Measurements from ENCODE around the gene FAM114A1.
A peak's percentile ranks its signal among the peaks of the same experiment; 100 is the strongest.

FAM114A1 gene

DNA sequence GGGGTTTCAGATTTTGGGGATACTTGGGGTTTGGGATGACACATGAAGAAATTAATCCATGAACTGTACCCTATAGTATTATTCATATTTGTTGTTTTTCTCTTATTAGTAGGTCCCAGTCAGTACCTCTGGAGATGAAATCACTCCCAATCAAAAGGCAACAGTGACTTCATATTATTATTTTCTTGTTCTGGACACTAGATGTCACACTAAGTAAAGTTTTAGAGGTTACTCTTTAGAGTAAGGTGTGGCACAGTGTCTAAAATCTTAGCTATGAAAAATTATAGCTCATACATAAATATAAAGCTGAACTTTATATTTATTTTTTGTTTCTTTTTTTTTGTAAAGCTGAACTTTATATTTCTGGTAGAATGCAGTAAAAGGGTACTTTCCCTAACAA is 35.1 kb downstream of the FAM114A1 start:
- no peak overlapping the region for H3K4me3 ChIP-seq (ENCODE audit: low read depth, low read length)
- peak; percentile 59 for DNase-seq (ENCODE audit: low read depth)
- TF ChIP-seq, protein P1, sequence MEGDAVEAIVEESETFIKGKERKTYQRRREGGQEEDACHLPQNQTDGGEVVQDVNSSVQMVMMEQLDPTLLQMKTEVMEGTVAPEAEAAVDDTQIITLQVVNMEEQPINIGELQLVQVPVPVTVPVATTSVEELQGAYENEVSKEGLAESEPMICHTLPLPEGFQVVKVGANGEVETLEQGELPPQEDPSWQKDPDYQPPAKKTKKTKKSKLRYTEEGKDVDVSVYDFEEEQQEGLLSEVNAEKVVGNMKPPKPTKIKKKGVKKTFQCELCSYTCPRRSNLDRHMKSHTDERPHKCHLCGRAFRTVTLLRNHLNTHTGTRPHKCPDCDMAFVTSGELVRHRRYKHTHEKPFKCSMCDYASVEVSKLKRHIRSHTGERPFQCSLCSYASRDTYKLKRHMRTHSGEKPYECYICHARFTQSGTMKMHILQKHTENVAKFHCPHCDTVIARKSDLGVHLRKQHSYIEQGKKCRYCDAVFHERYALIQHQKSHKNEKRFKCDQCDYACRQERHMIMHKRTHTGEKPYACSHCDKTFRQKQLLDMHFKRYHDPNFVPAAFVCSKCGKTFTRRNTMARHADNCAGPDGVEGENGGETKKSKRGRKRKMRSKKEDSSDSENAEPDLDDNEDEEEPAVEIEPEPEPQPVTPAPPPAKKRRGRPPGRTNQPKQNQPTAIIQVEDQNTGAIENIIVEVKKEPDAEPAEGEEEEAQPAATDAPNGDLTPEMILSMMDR (IDR thresholded peaks at IDR 0.05; ENCODE audit: low read depth, low read length), result peak; percentile 20
- TF ChIP-seq POLR2A (IDR thresholded peaks at IDR 0.05; ENCODE audit: extremely low read depth, insufficient read length), result no peak

DNA sequence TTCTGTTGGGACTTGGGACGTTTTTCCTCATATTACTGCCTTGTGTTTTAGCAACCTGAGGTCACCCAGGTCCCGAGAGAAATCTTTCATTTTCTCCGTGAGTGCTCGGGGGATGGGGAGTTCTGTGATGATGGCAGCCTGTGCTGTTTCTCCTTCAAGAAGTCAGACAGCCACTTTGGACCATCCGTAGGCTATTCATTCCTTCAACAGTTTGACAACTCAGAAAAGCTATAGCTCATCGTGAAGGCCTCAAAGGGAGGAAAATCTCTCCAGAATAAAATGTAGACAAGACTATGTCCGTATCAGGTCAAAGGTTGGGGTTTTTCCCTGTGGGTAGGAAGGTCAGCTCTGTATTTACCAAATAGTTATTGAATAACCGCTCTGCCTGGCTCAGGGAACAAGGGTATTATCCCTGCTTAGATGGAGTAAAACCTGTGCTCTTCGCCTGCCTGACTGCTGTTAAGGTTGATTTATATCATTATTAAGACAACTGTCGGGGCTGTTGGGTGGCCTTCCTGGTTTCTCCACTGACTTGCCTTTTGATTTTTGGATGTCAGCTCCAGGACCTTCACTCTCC is 36.6 kb downstream of the FAM114A1 start:
- TF ChIP-seq POLR2A (IDR thresholded peaks at IDR 0.05; ENCODE audit: extremely low read depth, insufficient read length) (no peak), MYC (IDR thresholded peaks at IDR 0.05; ENCODE audit: low read depth, low read length) (no peak)
- TF ChIP-seq, protein P2, sequence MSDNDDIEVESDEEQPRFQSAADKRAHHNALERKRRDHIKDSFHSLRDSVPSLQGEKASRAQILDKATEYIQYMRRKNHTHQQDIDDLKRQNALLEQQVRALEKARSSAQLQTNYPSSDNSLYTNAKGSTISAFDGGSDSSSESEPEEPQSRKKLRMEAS (IDR thresholded peaks at IDR 0.05; ENCODE audit: low read depth, low read length), result no peak
- TF ChIP-seq, protein P1 (IDR thresholded peaks at IDR 0.05; ENCODE audit: low read depth, low read length), result no peak
- H3K4me3 ChIP-seq (ENCODE audit: low read depth, low read length), result no peak overlapping the region
- no peak for DNase-seq (ENCODE audit: low read depth)

DNA sequence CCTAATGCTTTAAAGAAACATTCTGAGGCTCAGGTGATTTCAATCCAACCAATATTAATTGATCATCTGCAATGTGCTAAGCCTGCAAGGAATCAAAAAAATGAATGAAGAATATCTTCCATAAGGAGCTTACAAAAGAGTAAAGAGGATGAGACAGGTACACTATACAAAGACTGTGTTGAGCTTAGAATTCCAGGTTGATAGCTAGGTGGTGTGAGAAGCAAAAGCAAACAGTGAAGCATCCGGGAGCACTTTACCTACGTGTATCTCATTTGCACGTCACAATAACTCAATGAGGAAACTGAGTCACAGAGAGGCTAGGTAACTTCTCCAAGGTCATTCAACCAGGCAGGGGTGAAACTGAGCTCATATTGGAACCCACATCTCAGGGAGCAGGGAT is 37.1 kb downstream of the FAM114A1 start:
- H3K4me3 ChIP-seq (ENCODE audit: low read depth, low read length), result no peak overlapping the region
- TF ChIP-seq, protein P2 (IDR thresholded peaks at IDR 0.05; ENCODE audit: low read depth, low read length), result no peak
- no peak for TF ChIP-seq POLR2A (IDR thresholded peaks at IDR 0.05; ENCODE audit: extremely low read depth, insufficient read length)
- no peak for DNase-seq (ENCODE audit: low read depth)

DNA sequence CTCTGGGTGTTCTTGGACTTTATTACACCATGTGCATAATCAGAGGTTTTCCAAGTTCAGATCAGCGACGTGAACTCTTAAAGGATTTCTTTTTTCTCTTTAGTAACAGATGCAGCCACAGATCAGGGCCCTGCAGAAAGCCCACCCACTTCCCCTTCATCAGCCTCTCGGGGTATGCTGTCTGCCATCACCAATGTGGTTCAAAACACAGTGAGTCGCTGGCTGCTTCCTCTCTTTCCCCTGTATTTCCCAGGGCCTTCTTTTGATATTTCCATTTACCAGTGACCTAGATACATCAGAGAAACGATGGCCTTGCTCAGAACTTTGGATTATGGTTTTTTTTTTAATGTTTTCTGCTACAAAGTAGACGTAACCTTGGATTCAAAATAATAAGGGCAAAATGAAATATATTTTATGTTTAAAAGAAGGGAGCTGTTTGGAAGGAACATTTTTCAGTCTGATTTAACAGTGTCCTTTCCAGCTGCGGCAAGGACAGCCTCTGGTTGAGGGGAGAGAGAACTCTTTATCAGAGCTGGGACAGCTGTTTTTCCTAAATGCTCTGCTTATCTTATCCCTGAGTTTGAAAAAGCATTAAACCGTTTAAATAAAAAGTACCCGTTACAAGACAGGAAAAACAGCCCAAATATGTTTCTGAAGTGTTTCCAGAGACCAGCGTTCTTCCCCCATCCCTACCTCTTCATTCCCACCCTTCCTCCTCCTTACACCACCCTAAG is 38.2 kb downstream of the FAM114A1 start:
- DNase-seq (ENCODE audit: low read depth), result peak; percentile 41
- TF ChIP-seq MYC (IDR thresholded peaks at IDR 0.05; ENCODE audit: low read depth, low read length), result no peak
- TF ChIP-seq, protein P2 (IDR thresholded peaks at IDR 0.05; ENCODE audit: low read depth, low read length), result no peak

DNA sequence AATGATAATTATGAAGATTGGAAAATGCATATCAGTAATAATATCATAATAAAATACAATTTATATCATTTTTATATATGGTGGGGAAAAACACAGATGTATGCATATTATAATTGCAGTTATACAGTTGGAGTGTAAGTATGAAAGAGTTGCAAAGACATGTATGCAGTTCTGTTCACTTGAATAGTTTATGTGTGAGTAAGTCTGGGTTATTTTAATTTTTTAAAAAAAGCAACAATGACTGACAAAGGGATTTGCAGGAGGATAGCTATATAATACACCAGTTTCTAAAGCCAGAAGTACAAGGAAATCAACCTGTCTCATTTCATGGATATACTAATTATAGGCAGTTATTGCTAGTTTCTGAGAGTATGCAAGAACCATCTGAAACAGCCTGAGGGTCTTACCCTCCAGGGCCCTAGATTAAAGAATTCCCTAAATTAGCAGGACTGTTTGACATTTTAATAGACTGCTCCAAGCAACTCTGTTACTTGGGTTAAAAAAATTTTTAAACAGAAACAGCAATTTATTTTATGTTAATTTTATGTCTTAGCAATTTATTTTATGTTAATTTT is 40.2 kb downstream of the FAM114A1 start:
- H3K4me3 ChIP-seq (ENCODE audit: low read depth, low read length), result no peak overlapping the region
- no peak for DNase-seq (ENCODE audit: low read depth)
- TF ChIP-seq, protein P1 (IDR thresholded peaks at IDR 0.05; ENCODE audit: low read depth, low read length), result no peak
- TF ChIP-seq POLR2A (IDR thresholded peaks at IDR 0.05; ENCODE audit: extremely low read depth, insufficient read length) (no peak), MYC (IDR thresholded peaks at IDR 0.05; ENCODE audit: low read depth, low read length) (no peak)
- TF ChIP-seq, protein P2 (IDR thresholded peaks at IDR 0.05; ENCODE audit: low read depth, low read length), result no peak

More for the DNA sequence above, 38.2 kb downstream of the FAM114A1 start:
- H3K4me3 ChIP-seq (ENCODE audit: low read depth, low read length), result no peak overlapping the region

DNA sequence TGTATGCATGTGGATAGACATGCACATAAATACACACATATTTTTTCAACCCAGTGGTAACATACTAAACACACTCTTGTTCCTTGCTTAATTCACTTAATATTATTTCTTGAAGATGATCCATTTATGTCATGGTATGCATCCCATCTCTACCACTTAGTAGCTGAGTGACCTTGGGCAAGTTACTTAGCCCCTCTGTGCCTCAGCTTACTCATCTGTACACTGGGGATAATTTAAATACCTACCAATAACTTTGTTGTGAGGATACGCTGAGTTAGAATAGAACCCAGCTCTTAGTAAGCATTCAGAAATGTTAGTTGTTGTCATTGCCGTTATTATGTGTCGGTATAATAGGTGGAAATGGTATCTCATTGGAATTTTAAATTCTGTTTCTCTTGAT is 41.4 kb downstream of the FAM114A1 start:
- H3K4me3 ChIP-seq (ENCODE audit: low read depth, low read length), result no peak overlapping the region
- TF ChIP-seq POLR2A (IDR thresholded peaks at IDR 0.05; ENCODE audit: extremely low read depth, insufficient read length) (no peak), MYC (IDR thresholded peaks at IDR 0.05; ENCODE audit: low read depth, low read length) (no peak)
- TF ChIP-seq, protein P1 (IDR thresholded peaks at IDR 0.05; ENCODE audit: low read depth, low read length), result no peak
- TF ChIP-seq, protein P2 (IDR thresholded peaks at IDR 0.05; ENCODE audit: low read depth, low read length), result no peak
- no peak for DNase-seq (ENCODE audit: low read depth)
